Calu3 (cell line): Measurements from ENCODE around the gene TADA2B. TPM values are rescaled to one million over a fixed set of nuclear protein-coding genes. Genes with fewer than 3 reads are reported as not detected.

Experiments used
- BruUV-seq: library from RNA; stranded (reverse); fragments of 400-500 nt; replicated peaks from 2 replicates; lab custom pipeline; 2021; lab: Mats Ljungman, UMichigan
- CTCF ChIA-PET: fragments of 300-600 bp; sonication (Branson Sonifier 250); formaldehyde crosslinking; loops from one replicate; lab custom pipeline; 2022; ENCODE audit warnings: antibody characterized with exemption; lab: Charles Lee
- DNase-seq: peaks from one replicate; pipeline ENCODE4 v3.0.0; 2022
- H3K27ac Mint-ChIP-seq: one replicate; pipeline ENCODE4 v1.8.0; 2022; ENCODE audit warnings: mixed read lengths; ENCODE audit not compliant: unreplicated experiment
- H3K27me3 Mint-ChIP-seq: one replicate; pipeline ENCODE4 v1.8.0; 2022; ENCODE audit warnings: mixed read lengths; ENCODE audit not compliant: unreplicated experiment
- H3K36me3 Mint-ChIP-seq: one replicate; pipeline ENCODE4 v1.8.0; 2022; ENCODE audit warnings: mild to moderate bottlenecking, moderate library complexity, mixed read lengths; ENCODE audit not compliant: insufficient read depth, unreplicated experiment
- H3K4me1 Mint-ChIP-seq: one replicate; pipeline ENCODE4 v1.8.0; 2022; ENCODE audit warnings: mild to moderate bottlenecking, low read depth, mixed read lengths; ENCODE audit not compliant: unreplicated experiment
- H3K4me3 Mint-ChIP-seq: one replicate; pipeline ENCODE4 v1.8.0; 2022; ENCODE audit warnings: mild to moderate bottlenecking, low read depth, moderate library complexity, mixed read lengths; ENCODE audit not compliant: unreplicated experiment
- H3K9me3 Mint-ChIP-seq: one replicate; pipeline ENCODE4 v1.8.0; 2022; ENCODE audit warnings: low read depth, mixed read lengths; ENCODE audit not compliant: unreplicated experiment
- CTCF ChIP-seq: fragments of 200-600 bp; IDR thresholded peaks from one replicate; pipeline ENCODE4 v1.8.0; 2022; ENCODE audit warnings: antibody characterized with exemption; ENCODE audit not compliant: unreplicated experiment
- intact Hi-C: fragments of 100-400 bp; cut with micrococcal nuclease; formaldehyde crosslinking; loops from one replicate; pipeline ENCODE4 v1.10.0; 2022; ENCODE audit not compliant: unreplicated experiment
- total RNA-seq: library from RNA; stranded (reverse); gene quantifications from 2 replicates; pipeline ENCODE4 v1.2.3, GENCODE V29; 2022

TADA2B gene
- total RNA-seq, 1 experiment from 2014 or later, result 15.1 TPM

- no peak for TF ChIP-seq CTCF
- Mint-ChIP-seq H3K4me1 (no peaks in the 10 kb centered on the region), H3K36me3 (peaks cover 9% of the 10 kb centered on the region), H3K4me3 (no peak overlapping the region), H3K27me3 (no peaks in the 10 kb centered on the region), H3K27ac (no peak overlapping the region), H3K9me3 (no peaks in the 10 kb centered on the region)
- BruUV-seq, result no TSS peak
- DNase-seq, result no peak
- intact Hi-C loops, result no loop called here
- CTCF ChIA-PET, result no interaction called here
These were observed 9.1 kb downstream of the TADA2B start for GRCh38 chr4:7052313-7052712.

GRCh38 chr4:7052923-7053715 is 9.9 kb downstream of the TADA2B start:
- Mint-ChIP-seq H3K4me3 (no peak overlapping the region), H3K9me3 (no peaks in the 10 kb centered on the region), H3K27ac (no peak overlapping the region), H3K36me3 (peaks cover 9% of the 10 kb centered on the region), H3K27me3 (no peaks in the 10 kb centered on the region), H3K4me1 (no peaks in the 10 kb centered on the region)
- no TSS peak for BruUV-seq
- TF ChIP-seq CTCF, result no peak
- CTCF ChIA-PET, result no interaction called here
- DNase-seq, result no peak
- intact Hi-C loops, result no loop called here

GRCh38 chr4:7054106-7054880 is 11.1 kb downstream of the TADA2B start:
- CTCF ChIA-PET, result no interaction called here
- Mint-ChIP-seq H3K4me3 (no peak overlapping the region), H3K9me3 (no peaks in the 10 kb centered on the region), H3K27me3 (no peaks in the 10 kb centered on the region), H3K36me3 (peaks cover 9% of the 10 kb centered on the region), H3K27ac (no peak overlapping the region), H3K4me1 (no peaks in the 10 kb centered on the region)
- intact Hi-C loops, result no loop called here
- no peak for TF ChIP-seq CTCF
- BruUV-seq, result TSS peak; percentile 15
- no peak for DNase-seq

- intact Hi-C loops, result no loop called here
- no peak overlapping the region for H3K27ac Mint-ChIP-seq
- no peak overlapping the region for H3K4me3 Mint-ChIP-seq
- CTCF ChIA-PET, result no interaction called here
- H3K36me3 Mint-ChIP-seq, result peaks cover 11% of the 10 kb centered on the region
- no TSS peak for BruUV-seq
- H3K9me3 Mint-ChIP-seq, result no peaks in the 10 kb centered on the region
- H3K4me1 Mint-ChIP-seq, result no peaks in the 10 kb centered on the region
- no peaks in the 10 kb centered on the region for H3K27me3 Mint-ChIP-seq
- no peak for TF ChIP-seq CTCF
- DNase-seq, result no peak
These were observed 12.2 kb downstream of the TADA2B start for GRCh38 chr4:7055111-7055989.
